KMS-11 (cell line): ENCODE measurements around the gene LIMK2.

Experiments used
- H2AFZ ChIP-seq: fragments of 200-600 bp; sonication (generic); 2 replicates; pipeline ENCODE4 v1.6.1; 2016; ENCODE audit warnings: antibody characterized with exemption, mixed run types, low read depth
- H3K27ac ChIP-seq: fragments of 200-600 bp; sonication (generic); 2 replicates; pipeline ENCODE4 v1.6.1; 2016; ENCODE audit warnings: mild to moderate bottlenecking, mixed run types
- H3K27me3 ChIP-seq: fragments of 200-600 bp; sonication (generic); 2 replicates; pipeline ENCODE4 v1.6.1; 2017; ENCODE audit warnings: mild to moderate bottlenecking, low read depth, mixed run types, moderate library complexity; ENCODE audit not compliant: insufficient read depth
- H3K36me3 ChIP-seq: fragments of 200-600 bp; sonication (generic); 2 replicates; pipeline ENCODE4 v1.6.1; 2017; ENCODE audit warnings: mild to moderate bottlenecking, mixed run types; ENCODE audit not compliant: insufficient read depth
- H3K4me1 ChIP-seq: fragments of 200-600 bp; sonication (generic); 2 replicates; pipeline ENCODE4 v1.6.1; 2016; ENCODE audit warnings: mild to moderate bottlenecking, low read depth, mixed run types; ENCODE audit not compliant: poor library complexity, severe bottlenecking
- H3K4me2 ChIP-seq: fragments of 200-600 bp; sonication (generic); 2 replicates; pipeline ENCODE4 v1.7.0; 2016; ENCODE audit warnings: mild to moderate bottlenecking, mixed run types
- H3K4me3 ChIP-seq: fragments of 200-600 bp; sonication (generic); IDR thresholded peaks from 2 replicates; pipeline ENCODE4 v1.6.1; 2017; ENCODE audit warnings: low read depth, low read length, mixed read lengths; ENCODE audit not compliant: insufficient read depth
- H3K79me2 ChIP-seq: fragments of 200-600 bp; sonication (generic); 2 replicates; pipeline ENCODE4 v1.6.1; 2016; ENCODE audit warnings: low read depth, mixed run types; ENCODE audit not compliant: insufficient read depth
- H3K9ac ChIP-seq: fragments of 200-600 bp; sonication (generic); 2 replicates; pipeline ENCODE4 v1.6.1; 2016; ENCODE audit warnings: mild to moderate bottlenecking, mixed run types
- H4K20me1 ChIP-seq: fragments of 200-600 bp; sonication (generic); 2 replicates; pipeline ENCODE4 v1.6.1; 2016; ENCODE audit warnings: mild to moderate bottlenecking, mixed run types; ENCODE audit not compliant: insufficient read depth
- TF ChIP-seq, protein P1 (sequence below): fragments of 200-600 bp; sonication (generic); conservative IDR thresholded peaks from 2 replicates; pipeline ENCODE4 v1.6.1; 2017; ENCODE audit warnings: low read depth, mild to moderate bottlenecking, antibody characterized with exemption, low read length, moderate library complexity, mixed read lengths

LIMK2 gene

DNA sequence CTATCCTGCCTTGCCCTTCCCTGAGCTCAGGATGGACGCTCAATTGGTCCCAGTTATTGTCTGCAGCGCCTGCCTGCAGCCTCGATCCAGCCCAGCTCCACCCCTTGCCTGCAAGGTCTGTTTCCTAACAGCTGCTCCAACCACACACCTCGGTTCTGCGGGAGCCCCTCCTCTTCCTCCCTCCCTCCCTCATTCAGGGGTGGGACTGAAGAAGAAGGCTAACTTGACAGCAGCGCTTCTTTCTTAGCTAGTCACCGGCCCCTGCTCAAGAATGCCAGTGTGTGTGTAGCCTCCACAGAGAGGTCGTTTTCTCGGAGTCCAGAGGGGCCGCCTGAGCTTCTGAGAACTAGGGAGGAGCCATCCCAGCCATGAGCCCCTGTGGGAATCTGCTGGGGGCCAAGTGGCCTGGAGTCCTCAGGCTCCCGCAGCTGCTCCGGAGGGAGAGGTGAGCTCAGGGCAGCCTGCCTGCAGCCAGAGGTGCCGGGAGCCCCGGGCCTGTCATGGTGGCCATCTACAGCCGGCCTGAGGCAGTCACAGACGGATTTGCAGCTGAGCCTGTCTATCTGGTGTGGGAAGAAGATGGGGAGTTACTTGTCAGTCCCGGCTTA lies 36.1 kb downstream of the LIMK2 start:
- Histone ChIP-seq H3K4me2 (no peak overlapping the region), H3K79me2 (no peaks in the 10 kb centered on the region), H3K4me3 (no peak overlapping the region), H3K27me3 (no peaks in the 10 kb centered on the region), H3K9ac (no peak overlapping the region), H3K27ac (no peak overlapping the region), H2AFZ (no peak overlapping the region), H4K20me1 (no peaks in the 10 kb centered on the region), H3K36me3 (no peaks in the 10 kb centered on the region), H3K4me1 (peaks cover 9% of the 10 kb centered on the region)
- TF ChIP-seq, protein P1, sequence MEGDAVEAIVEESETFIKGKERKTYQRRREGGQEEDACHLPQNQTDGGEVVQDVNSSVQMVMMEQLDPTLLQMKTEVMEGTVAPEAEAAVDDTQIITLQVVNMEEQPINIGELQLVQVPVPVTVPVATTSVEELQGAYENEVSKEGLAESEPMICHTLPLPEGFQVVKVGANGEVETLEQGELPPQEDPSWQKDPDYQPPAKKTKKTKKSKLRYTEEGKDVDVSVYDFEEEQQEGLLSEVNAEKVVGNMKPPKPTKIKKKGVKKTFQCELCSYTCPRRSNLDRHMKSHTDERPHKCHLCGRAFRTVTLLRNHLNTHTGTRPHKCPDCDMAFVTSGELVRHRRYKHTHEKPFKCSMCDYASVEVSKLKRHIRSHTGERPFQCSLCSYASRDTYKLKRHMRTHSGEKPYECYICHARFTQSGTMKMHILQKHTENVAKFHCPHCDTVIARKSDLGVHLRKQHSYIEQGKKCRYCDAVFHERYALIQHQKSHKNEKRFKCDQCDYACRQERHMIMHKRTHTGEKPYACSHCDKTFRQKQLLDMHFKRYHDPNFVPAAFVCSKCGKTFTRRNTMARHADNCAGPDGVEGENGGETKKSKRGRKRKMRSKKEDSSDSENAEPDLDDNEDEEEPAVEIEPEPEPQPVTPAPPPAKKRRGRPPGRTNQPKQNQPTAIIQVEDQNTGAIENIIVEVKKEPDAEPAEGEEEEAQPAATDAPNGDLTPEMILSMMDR, result no peak

DNA sequence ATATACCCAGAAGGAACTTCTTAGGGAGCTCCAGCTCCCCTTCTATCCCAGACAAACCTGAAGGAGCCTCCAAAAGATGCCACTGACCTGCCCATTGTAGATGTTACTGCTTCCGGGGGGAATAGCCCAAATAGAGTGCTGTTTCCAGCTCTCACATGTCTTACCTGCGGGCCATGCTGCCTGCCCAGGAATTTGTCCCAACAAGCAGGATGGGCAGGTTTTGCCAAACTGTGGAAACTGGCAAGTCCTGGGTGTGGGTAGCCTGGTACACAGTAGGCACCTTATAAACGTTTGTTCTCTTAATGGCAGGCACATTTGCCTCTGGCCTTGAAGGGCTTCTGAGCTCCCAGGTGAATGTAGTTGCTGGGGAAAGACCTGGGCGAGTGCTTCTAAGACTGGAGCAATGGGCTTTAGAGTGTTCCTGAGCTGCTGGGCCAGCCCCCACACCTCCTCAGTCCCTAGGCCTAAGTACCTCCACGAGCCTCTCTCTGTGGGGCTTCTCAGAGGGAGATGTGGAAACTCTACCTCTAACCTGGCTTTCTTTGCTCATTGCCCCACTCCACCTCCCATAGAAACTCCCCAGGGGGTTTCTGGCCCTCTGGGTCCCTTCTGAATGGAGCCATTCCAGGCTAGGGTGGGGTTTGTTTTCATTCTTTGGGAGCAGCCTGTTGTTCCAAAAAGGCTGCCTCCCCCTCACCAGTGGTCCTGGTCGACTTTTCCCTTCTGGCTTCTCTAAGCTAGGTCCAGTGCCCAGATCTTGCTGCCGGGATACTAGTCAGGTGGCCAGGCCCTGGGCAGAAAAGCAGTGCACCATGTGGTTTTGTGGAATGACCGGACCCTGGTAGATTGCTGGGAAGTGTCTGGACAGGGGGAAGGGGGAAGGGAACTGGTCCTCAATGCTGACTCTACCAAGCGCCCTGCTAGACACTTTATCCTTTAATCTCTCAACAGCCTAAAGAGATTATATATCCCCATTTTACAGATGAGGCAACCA lies 37.2 kb downstream of the LIMK2 start:
- no peak overlapping the region for H3K27ac ChIP-seq
- TF ChIP-seq, protein P1, result no peak
- peaks cover 8% of the 10 kb centered on the region for H3K4me1 ChIP-seq

DNA sequence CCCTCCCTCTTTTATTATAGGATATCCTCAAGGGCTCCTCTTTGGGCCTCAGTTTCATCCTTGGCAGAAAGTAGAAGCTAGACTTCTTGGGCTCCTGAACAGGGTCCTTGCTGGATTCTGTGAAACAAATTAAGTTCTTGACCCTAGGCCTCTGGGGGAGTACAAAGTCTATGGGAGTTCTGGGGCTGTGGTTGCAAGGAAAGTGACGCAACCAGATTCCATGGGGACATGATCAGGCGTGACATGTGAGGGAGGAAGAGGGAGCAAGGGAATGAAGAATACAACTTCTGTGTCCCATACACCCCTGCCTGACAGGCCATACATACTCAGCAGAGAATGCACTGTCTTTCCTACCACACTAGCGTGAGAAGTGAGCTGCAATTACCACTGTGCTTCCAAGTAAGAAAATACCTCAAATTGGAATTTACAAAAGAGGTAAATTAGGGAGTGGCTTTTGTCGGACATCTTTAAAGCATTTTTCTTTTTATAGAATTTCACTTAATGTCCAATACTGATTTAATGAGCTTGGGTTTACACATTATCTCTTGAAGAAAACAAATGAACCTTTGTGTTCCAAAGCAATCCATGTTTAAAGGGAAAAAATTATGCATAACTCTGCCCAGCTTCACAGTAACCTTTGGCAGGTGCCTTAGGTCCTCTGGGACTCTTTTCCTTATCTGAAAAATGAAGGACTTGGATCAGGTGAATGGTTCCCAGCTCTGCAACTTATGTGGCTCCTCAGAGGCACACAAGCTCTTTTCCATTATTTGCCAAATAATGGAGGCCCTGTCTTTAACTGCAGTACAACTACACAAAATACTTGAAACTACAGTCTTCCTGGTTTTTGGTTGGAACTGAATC lies 38.9 kb downstream of the LIMK2 start:
- H3K36me3 ChIP-seq, result no peaks in the 10 kb centered on the region
- TF ChIP-seq, protein P1, result no peak
- no peaks in the 10 kb centered on the region for H3K4me1 ChIP-seq
- H3K79me2 ChIP-seq, result no peaks in the 10 kb centered on the region
- no peak overlapping the region for H3K27ac ChIP-seq
- no peak overlapping the region for H3K9ac ChIP-seq
- H3K4me2 ChIP-seq, result no peak overlapping the region
- no peak overlapping the region for H3K4me3 ChIP-seq
- no peaks in the 10 kb centered on the region for H3K27me3 ChIP-seq
- no peak overlapping the region for H2AFZ ChIP-seq
- H4K20me1 ChIP-seq, result no peaks in the 10 kb centered on the region

More for the DNA sequence above, 37.2 kb downstream of the LIMK2 start:
- Histone ChIP-seq H3K9ac (no peak overlapping the region), H3K4me2 (no peak overlapping the region), H4K20me1 (no peaks in the 10 kb centered on the region), H3K4me3 (no peak overlapping the region), H3K27me3 (no peaks in the 10 kb centered on the region), H2AFZ (no peak overlapping the region), H3K79me2 (no peaks in the 10 kb centered on the region), H3K36me3 (no peaks in the 10 kb centered on the region)

- no peak overlapping the region for H2AFZ ChIP-seq
- no peaks in the 10 kb centered on the region for H3K4me1 ChIP-seq
- no peak overlapping the region for H3K4me2 ChIP-seq
- TF ChIP-seq, protein P1, result no peak
- H3K4me3 ChIP-seq, result no peak overlapping the region
- no peaks in the 10 kb centered on the region for H3K36me3 ChIP-seq
- no peak overlapping the region for H3K27ac ChIP-seq
- H4K20me1 ChIP-seq, result no peaks in the 10 kb centered on the region
- H3K9ac ChIP-seq, result no peak overlapping the region
- no peaks in the 10 kb centered on the region for H3K79me2 ChIP-seq
- H3K27me3 ChIP-seq, result no peaks in the 10 kb centered on the region
These were observed 41.9 kb downstream of the LIMK2 start for GRCh38 chr22:31253949-31254348.
